Epidermal melanocyte (primary cell): ENCODE measurements around the gene GMPPA.

Experiments used
- DNase-seq: peaks from one replicate; pipeline ENCODE4 v3.0.0; 2011; ENCODE audit warnings: low spot score; ENCODE audit not compliant: insufficient read length

The GMPPA gene

GRCh38 chr2:219555956-219556355 lies 57.3 kb downstream of the GMPPA start:
- DNase-seq, result no peak

- no peak for DNase-seq
Measured at GRCh38 chr2:219556413-219556812, 57.7 kb downstream of the GMPPA start.
